ENCODE results near the gene RPL39L.

Gene RPL39L

DNA sequence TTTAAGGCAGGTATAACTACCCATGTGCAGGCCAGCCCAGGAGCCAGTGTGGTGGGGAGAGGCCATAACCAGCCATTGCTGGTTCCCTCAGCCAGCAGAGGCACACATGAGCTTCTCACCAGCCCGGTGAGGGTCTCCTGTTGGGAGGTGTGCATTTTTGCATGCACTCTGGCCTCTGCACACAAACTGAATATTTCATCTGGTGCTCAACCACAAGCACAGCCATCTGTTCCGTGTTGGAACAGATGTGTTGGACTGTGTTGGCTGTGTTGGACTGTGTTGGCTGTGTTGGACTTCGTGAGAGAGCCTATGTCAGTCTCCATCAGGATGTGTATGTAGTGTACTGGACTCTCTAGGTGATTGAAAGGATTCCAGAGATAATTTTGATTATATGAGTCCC, 67.2 kb downstream of the RPL39L start:
- Histone ChIP-seq H3K27me3 (replicated peaks; ENCODE audit: control insufficient read depth, insufficient read depth, low read length, poor library complexity, severe bottlenecking) (no peaks in the 10 kb centered on the region), H3K4me1 (ENCODE audit: control insufficient read depth, insufficient read depth, low read length, poor library complexity, severe bottlenecking) (no peaks in the 10 kb centered on the region), H3K27ac (ENCODE audit: insufficient read depth, low read length, poor library complexity, severe bottlenecking) (no peak overlapping the region), H3K9me3 (ENCODE audit: control insufficient read depth, low read length) (no peaks in the 10 kb centered on the region), H3K4me3 (ENCODE audit: insufficient read depth, low read depth, low read length, poor library complexity, severe bottlenecking) (no peak overlapping the region), H3K36me3 (ENCODE audit: control insufficient read depth, insufficient read depth, low read length) (peaks cover 74% of the 10 kb centered on the region)
- DNase-seq: no peak

Measured in effector memory CD4-positive, alpha-beta T cell (primary cell).